Tongue (tissue), 2 donors: ENCODE measurements around the gene TMEM151A. TPM values are rescaled to one million over a fixed set of nuclear protein-coding genes. Genes with fewer than 3 reads are reported as not detected.

ENCODE experiments used
- DNase-seq: peaks from one replicate; pipeline ENCODE4 v3.0.0-alpha.2; 2015
- total RNA-seq: library from RNA; depleted of rRNA; stranded (reverse); fragments of >200 nt; gene quantifications from one replicate; pipeline ENCODE4 v1.2.3, GENCODE V29; 2014

TMEM151A gene
- total RNA-seq, 1 donor from 2014 or later = not detected

GRCh38 chr11:66323684-66324083, 32.0 kb downstream of the TMEM151A start:
- no peak for DNase-seq

- no peak for DNase-seq
These were observed 33.0 kb downstream of the TMEM151A start for GRCh38 chr11:66324664-66325063.

GRCh38 chr11:66325263-66325671, 33.6 kb downstream of the TMEM151A start:
- DNase-seq = no peak

GRCh38 chr11:66326261-66327111, 34.8 kb downstream of the TMEM151A start:
- peak; percentile 33 for DNase-seq

- no peak for DNase-seq
These were observed 35.7 kb downstream of the TMEM151A start for GRCh38 chr11:66327171-66328030.

- no peak for DNase-seq
These were observed 36.3 kb downstream of the TMEM151A start for GRCh38 chr11:66328031-66328301.

GRCh38 chr11:66328302-66329144, 36.8 kb downstream of the TMEM151A start:
- DNase-seq = peak; percentile 84

- DNase-seq = no peak
These were observed 37.5 kb downstream of the TMEM151A start for GRCh38 chr11:66329165-66329673.

- no peak for DNase-seq
These were observed 39.2 kb downstream of the TMEM151A start for GRCh38 chr11:66330931-66331330.

GRCh38 chr11:66331542-66332370, 40.1 kb downstream of the TMEM151A start:
- no peak for DNase-seq

- no peak for DNase-seq
These were observed 40.9 kb downstream of the TMEM151A start for GRCh38 chr11:66332371-66333219.

- DNase-seq = no peak
These were observed 41.7 kb downstream of the TMEM151A start for GRCh38 chr11:66333220-66333877.

GRCh38 chr11:66333896-66334604, 42.4 kb downstream of the TMEM151A start:
- DNase-seq = no peak

- DNase-seq = no peak
These were observed 43.1 kb downstream of the TMEM151A start for GRCh38 chr11:66334605-66335442.

GRCh38 chr11:66335531-66336233, 44.0 kb downstream of the TMEM151A start:
- peak; percentile 43 for DNase-seq

- DNase-seq = peak; percentile 81
These were observed 44.8 kb downstream of the TMEM151A start, which contains the start of gene RIN1 for GRCh38 chr11:66336234-66337102. Gene RIN1 (minus strand): TSS chr11:66336434. CDS start chr11:66336402, 32 bp downstream.
